ENCODE measurements around the gene CMAS. TPM values are rescaled to one million over a fixed set of nuclear protein-coding genes. Genes with fewer than 3 reads are reported as not detected.
"Not testable (repeated sequence)": the region's sequence is repeated elsewhere in the genome, so short reads cannot be mapped to it uniquely, and the experiment has no call there.

The CMAS gene
- total RNA-seq, 1 experiment from 2014 or later: 24.3 TPM

- no peak for ATAC-seq
- POLR2A ChIA-PET: no interaction called here
These were observed 27.2 kb upstream of the CMAS start for GRCh38 chr12:22018860-22019259.

GRCh38 chr12:22023489-22023888 lies 22.5 kb upstream of the CMAS start:
- H3K4me3 ChIP-seq (ENCODE audit: low read depth in 2 of 2, low read length in 2 of 2); H3K27me3 ChIP-seq (ENCODE audit: control insufficient read depth, insufficient read depth, low read length); in situ Hi-C loops (cut with HindIII; ENCODE audit: low pct_unique_long_range_greater_than_20kb, low sequenced_read_pairs); intact Hi-C loops (cut with micrococcal nuclease; ENCODE audit: unreplicated experiment); CTCF ChIA-PET; H3K36me3 ChIP-seq (ENCODE audit: control insufficient read depth, insufficient read depth, low read length); POLR2A ChIA-PET; H3K27ac ChIP-seq (ENCODE audit: low read length); ATAC-seq; BruUV-seq (replicated peaks); H3K4me1 ChIP-seq (ENCODE audit: control insufficient read depth, insufficient read depth, low read length); H3K9me3 ChIP-seq (ENCODE audit: control insufficient read depth, insufficient read depth, low read depth, low read length); DNase-seq (ENCODE audit: low read depth, low spot score): not testable (repeated sequence)

More at GRCh38 chr12:22018860-22019259, 27.2 kb upstream of the CMAS start:
- BruUV-seq (replicated peaks): no TSS peak
- no peak for TF ChIP-seq SIN3A (IDR thresholded peaks at IDR 0.05; ENCODE audit: borderline replicate concordance, insufficient read depth, low read depth, low read length)
- peak; percentile 22; the same call in 1 of the 2 replicates for TF ChIP-seq CTCF (IDR thresholded peaks at IDR 0.05)
- H3K27me3 ChIP-seq (ENCODE audit: control insufficient read depth, insufficient read depth, low read length): no peaks in the 10 kb centered on the region
- no peaks in the 10 kb centered on the region for H3K4me1 ChIP-seq (ENCODE audit: control insufficient read depth, insufficient read depth, low read length)
- intact Hi-C loops (cut with micrococcal nuclease; ENCODE audit: unreplicated experiment): loop anchor here (2.0 kb wide), 1 partner anchor 322 kb away; no protein-coding TSS in a partner anchor
- H3K9me3 ChIP-seq (ENCODE audit: control insufficient read depth, insufficient read depth, low read depth, low read length): no peaks in the 10 kb centered on the region
- H3K27ac ChIP-seq (ENCODE audit: low read length): no peak overlapping the region
- DNase-seq (ENCODE audit: low read depth, low spot score): no peak
- in situ Hi-C loops (cut with HindIII; ENCODE audit: low pct_unique_long_range_greater_than_20kb, low sequenced_read_pairs): no loop called here
- H3K36me3 ChIP-seq (ENCODE audit: control insufficient read depth, insufficient read depth, low read length): no peaks in the 10 kb centered on the region
- CTCF ChIA-PET: interaction anchor here (0.6 to 1.0 kb wide), 3 partner anchors 321 to 666 kb away, joined by 3 to 7 read pairs (median 5); no protein-coding TSS in a partner anchor
- no peak overlapping the region for H3K4me3 ChIP-seq (ENCODE audit: low read depth in 2 of 2, low read length in 2 of 2)

- intact Hi-C loops (cut with micrococcal nuclease; ENCODE audit: unreplicated experiment) (no loop called here), in situ Hi-C loops (cut with HindIII; ENCODE audit: low pct_unique_long_range_greater_than_20kb, low sequenced_read_pairs) (no loop called here)
- Histone ChIP-seq H3K4me3 (ENCODE audit: low read depth in 2 of 2, low read length in 2 of 2) (no peak overlapping the region), H3K9me3 (ENCODE audit: control insufficient read depth, insufficient read depth, low read depth, low read length) (no peaks in the 10 kb centered on the region), H3K27me3 (ENCODE audit: control insufficient read depth, insufficient read depth, low read length) (no peaks in the 10 kb centered on the region), H3K27ac (ENCODE audit: low read length) (no peak overlapping the region), H3K36me3 (ENCODE audit: control insufficient read depth, insufficient read depth, low read length) (no peaks in the 10 kb centered on the region), H3K4me1 (ENCODE audit: control insufficient read depth, insufficient read depth, low read length) (no peaks in the 10 kb centered on the region)
- POLR2A ChIA-PET: no interaction called here
- BruUV-seq (replicated peaks): no TSS peak
- TF ChIP-seq CTCF (IDR thresholded peaks at IDR 0.05): no peak
- no peak for TF ChIP-seq POLR2AphosphoS5 (IDR thresholded peaks at IDR 0.05; ENCODE audit: low read depth, low read length)
- TF ChIP-seq REST (IDR thresholded peaks at IDR 0.05; ENCODE audit: insufficient read depth in 1 of 2, low read depth in 2 of 2, low read length in 1 of 2): no peak
- TF ChIP-seq SIN3A (IDR thresholded peaks at IDR 0.05; ENCODE audit: borderline replicate concordance, insufficient read depth, low read depth, low read length): no peak
- TF ChIP-seq TCF7L2 (IDR thresholded peaks at IDR 0.05; ENCODE audit: low read depth, low read length): no peak
- CTCF ChIA-PET: no interaction called here
- DNase-seq (ENCODE audit: low read depth, low spot score) (no peak), ATAC-seq (no peak)
These were observed 16.5 kb upstream of the CMAS start for GRCh38 chr12:22029491-22029890.

Data from Panc1 (cell line).